ENCODE measurements around the gene SPAG16.

GRCh38 chr2:214077727-214078126 lies 793.5 kb downstream of the SPAG16 start:
- TF ChIP-seq CTCF (IDR thresholded peaks at IDR 0.05; ENCODE audit: low read depth, low read length), result no peak
- no peak for TF ChIP-seq POLR2A (IDR thresholded peaks at IDR 0.05; ENCODE audit: extremely low read depth, insufficient read length)
- TF ChIP-seq MAX (IDR thresholded peaks at IDR 0.05; ENCODE audit: low read depth, low read length), result no peak
- no peak for TF ChIP-seq MYC (IDR thresholded peaks at IDR 0.05; ENCODE audit: low read depth, low read length)

Data from NB4 (cell line).